ENCODE measurements around the gene CCDC192. TPM values are rescaled to one million over a fixed set of nuclear protein-coding genes. Genes with fewer than 3 reads are reported as not detected.

CCDC192 gene, protein sequence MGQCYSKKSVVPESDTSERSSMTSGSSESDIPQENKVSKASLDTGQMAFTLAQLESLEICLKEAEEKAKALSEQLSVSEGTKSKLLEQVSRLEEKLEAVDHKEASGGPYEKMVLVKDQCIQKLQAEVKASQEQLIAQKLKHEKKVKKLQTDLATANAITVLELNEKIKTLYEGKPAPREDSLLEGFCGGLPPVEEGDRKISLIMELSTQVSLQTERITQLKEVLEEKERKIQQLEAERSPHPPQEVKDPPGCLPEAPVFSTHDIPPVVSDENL
- total RNA-seq, result under 1 TPM; 0.50 to 0.99 TPM
- 1 to 10 TPM; 1.1 to 1.6 TPM for polyA plus RNA-seq (ENCODE audit: insufficient read length in 2 of 2)
- long read RNA-seq, donor 1, partial matches to known transcripts, result 0 of 5 reads
- long read RNA-seq, donor 1, other reads (novel, unspliced or antisense), result 5 of 5 reads
- long read RNA-seq, donor 2, result 0 reads
- long read RNA-seq, donor 3, result 0 reads
- long read RNA-seq, donor 4, partial matches to known transcripts, result 5 of 5 reads
- long read RNA-seq, donor 4, other reads (novel, unspliced or antisense), result 0 of 5 reads

- Histone ChIP-seq H3K36me3 (ENCODE audit: control insufficient read depth, insufficient read depth, low read length) (no peaks in the 10 kb centered on the region), H3K27ac (ENCODE audit: low read depth, low read length) (no peak within 1 kb of the TSS), H3K9me3 (ENCODE audit: control insufficient read depth, insufficient read depth, low read length) (no peaks in the 10 kb centered on the region), H3K27me3 (ENCODE audit: control insufficient read depth, insufficient read depth, low read length) (no peaks in the 10 kb centered on the region), H3K4me3 (ENCODE audit: low read depth, low read length) (no peak within 1 kb of the TSS), H3K4me1 (ENCODE audit: control insufficient read depth, insufficient read depth, low read length) (peaks cover 6% of the 10 kb centered on the region)
- WGBS (ENCODE audit: insufficient coverage), result 20% methylated on average over 3 of the region's 5 CpGs
- peak in 5 of 6 donors; percentile 12 to 76 (median 31) for DNase-seq (ENCODE audit: low read depth in 4 of 6, low spot score in 6 of 6)
Measured at GRCh38 chr5:127702926-127703561, at the start of gene CCDC192. CCDC192 (plus strand) TSS chr5:127703391; CDS start chr5:127703446, 55 bp downstream.

DNA sequence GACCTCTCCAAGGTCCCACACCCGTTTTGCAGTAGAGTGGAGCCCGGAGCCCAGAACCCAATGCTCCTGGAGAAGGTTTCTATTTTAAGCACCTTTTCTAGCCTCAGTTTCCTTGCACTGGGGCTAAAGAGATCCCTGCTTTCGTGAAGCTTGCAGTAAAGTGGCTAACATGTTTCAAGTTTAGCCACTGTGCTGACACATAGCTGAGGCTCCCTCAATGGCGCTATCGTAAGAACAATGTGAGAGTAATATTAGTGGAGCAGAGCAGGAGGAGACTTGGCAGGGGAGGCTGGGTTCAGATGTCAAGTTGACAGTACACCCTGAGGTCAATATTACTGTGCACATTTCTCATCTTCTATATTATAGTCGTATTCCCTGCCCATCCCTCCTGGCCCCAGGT, 46.4 kb upstream of the CCDC192 start:
- DNase-seq (ENCODE audit: low read depth in 4 of 6, low spot score in 6 of 6), result no peak
- no peaks in the 10 kb centered on the region for H3K36me3 ChIP-seq (ENCODE audit: control insufficient read depth, insufficient read depth, low read length)
- no peaks in the 10 kb centered on the region for H3K27me3 ChIP-seq (ENCODE audit: control insufficient read depth, insufficient read depth, low read length)
- WGBS (ENCODE audit: insufficient coverage), result 64% methylated on average over 1 of the region's 6 CpGs
- H3K4me1 ChIP-seq (ENCODE audit: control insufficient read depth, insufficient read depth, low read length), result no peaks in the 10 kb centered on the region
- no peak overlapping the region for H3K4me3 ChIP-seq (ENCODE audit: low read depth, low read length)
- H3K9me3 ChIP-seq (ENCODE audit: control insufficient read depth, insufficient read depth, low read length), result no peaks in the 10 kb centered on the region
- no peak overlapping the region for H3K27ac ChIP-seq (ENCODE audit: low read depth, low read length)

- no peaks in the 10 kb centered on the region for H3K9me3 ChIP-seq (ENCODE audit: control insufficient read depth, insufficient read depth, low read length)
- H3K27ac ChIP-seq (ENCODE audit: low read depth, low read length), result peak overlapping the region; percentile 8
- H3K4me3 ChIP-seq (ENCODE audit: low read depth, low read length), result no peak overlapping the region
- DNase-seq (ENCODE audit: low read depth in 4 of 6, low spot score in 6 of 6), result no peak
- H3K4me1 ChIP-seq (ENCODE audit: control insufficient read depth, insufficient read depth, low read length), result no peaks in the 10 kb centered on the region
- no peaks in the 10 kb centered on the region for H3K36me3 ChIP-seq (ENCODE audit: control insufficient read depth, insufficient read depth, low read length)
- H3K27me3 ChIP-seq (ENCODE audit: control insufficient read depth, insufficient read depth, low read length), result no peaks in the 10 kb centered on the region
- WGBS (ENCODE audit: insufficient coverage), result 53% methylated on average over 3 of the region's 3 CpGs
Measured at GRCh38 chr5:127660047-127660733, 43.0 kb upstream of the CCDC192 start.

DNA sequence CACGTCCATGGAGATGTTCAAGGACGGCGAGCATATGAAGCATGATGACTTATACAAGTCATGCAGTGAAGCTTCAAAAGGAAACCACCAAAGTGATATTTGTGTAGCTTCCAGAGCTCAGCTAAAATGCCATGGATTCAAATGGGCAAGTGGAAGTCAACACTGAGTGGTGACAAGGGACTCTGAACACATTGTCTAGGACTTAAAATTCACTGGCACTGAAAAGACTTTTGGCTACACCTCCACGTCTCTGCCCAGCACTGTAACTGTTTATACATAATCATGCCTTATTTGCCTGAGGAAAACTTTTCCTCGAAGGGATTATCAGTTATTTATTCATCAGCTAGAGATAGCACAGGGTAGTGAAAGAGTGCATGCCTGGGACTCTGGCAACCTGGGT, 39.1 kb upstream of the CCDC192 start:
- Histone ChIP-seq H3K9me3 (ENCODE audit: control insufficient read depth, insufficient read depth, low read length) (no peaks in the 10 kb centered on the region), H3K4me1 (ENCODE audit: control insufficient read depth, insufficient read depth, low read length) (no peaks in the 10 kb centered on the region), H3K36me3 (ENCODE audit: control insufficient read depth, insufficient read depth, low read length) (no peaks in the 10 kb centered on the region), H3K27ac (ENCODE audit: low read depth, low read length) (no peak overlapping the region), H3K27me3 (ENCODE audit: control insufficient read depth, insufficient read depth, low read length) (no peaks in the 10 kb centered on the region), H3K4me3 (ENCODE audit: low read depth, low read length) (no peak overlapping the region)
- DNase-seq (ENCODE audit: low read depth in 4 of 6, low spot score in 6 of 6), result no peak
- 90% methylated on average over 3 of the region's 5 CpGs for WGBS (ENCODE audit: insufficient coverage)

DNA sequence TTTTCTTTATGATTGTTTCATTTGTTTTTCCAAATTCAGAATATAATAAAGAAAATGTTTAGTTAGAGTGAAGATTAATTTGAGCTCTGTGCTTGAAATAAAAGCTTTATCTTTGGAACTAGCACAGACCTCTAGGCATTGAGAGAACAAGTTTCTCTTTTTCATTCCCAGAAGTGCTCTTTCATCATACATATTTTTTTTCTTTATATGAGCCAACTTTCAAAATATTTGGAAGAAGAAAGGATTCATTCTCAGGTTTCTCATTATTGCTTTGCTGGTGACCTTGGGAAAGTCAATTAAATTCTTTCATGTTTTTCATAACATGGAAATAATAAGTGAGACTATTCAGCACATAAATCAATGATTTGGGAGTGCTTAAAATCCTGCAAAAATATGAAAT, 37.5 kb upstream of the CCDC192 start:
- DNase-seq (ENCODE audit: low read depth in 4 of 6, low spot score in 6 of 6), result no peak
- H3K4me1 ChIP-seq (ENCODE audit: control insufficient read depth, insufficient read depth, low read length), result no peaks in the 10 kb centered on the region
- no peak overlapping the region for H3K27ac ChIP-seq (ENCODE audit: low read depth, low read length)
- no peak overlapping the region for H3K4me3 ChIP-seq (ENCODE audit: low read depth, low read length)
- H3K36me3 ChIP-seq (ENCODE audit: control insufficient read depth, insufficient read depth, low read length), result no peaks in the 10 kb centered on the region
- H3K27me3 ChIP-seq (ENCODE audit: control insufficient read depth, insufficient read depth, low read length), result no peaks in the 10 kb centered on the region
- H3K9me3 ChIP-seq (ENCODE audit: control insufficient read depth, insufficient read depth, low read length), result no peaks in the 10 kb centered on the region

GRCh38 chr5:127666043-127666716, 37.0 kb upstream of the CCDC192 start:
- no peaks in the 10 kb centered on the region for H3K4me1 ChIP-seq (ENCODE audit: control insufficient read depth, insufficient read depth, low read length)
- H3K36me3 ChIP-seq (ENCODE audit: control insufficient read depth, insufficient read depth, low read length), result no peaks in the 10 kb centered on the region
- DNase-seq (ENCODE audit: low read depth in 4 of 6, low spot score in 6 of 6), result no peak
- no CpG with 5 or more reads among the region's 3 CpGs for WGBS (ENCODE audit: insufficient coverage)
- H3K9me3 ChIP-seq (ENCODE audit: control insufficient read depth, insufficient read depth, low read length), result no peaks in the 10 kb centered on the region
- H3K27ac ChIP-seq (ENCODE audit: low read depth, low read length), result no peak overlapping the region
- H3K27me3 ChIP-seq (ENCODE audit: control insufficient read depth, insufficient read depth, low read length), result no peaks in the 10 kb centered on the region
- H3K4me3 ChIP-seq (ENCODE audit: low read depth, low read length), result no peak overlapping the region

- H3K27ac ChIP-seq (ENCODE audit: low read depth, low read length), result no peak overlapping the region
- peak in 1 of 6 donors; percentile 44 for DNase-seq (ENCODE audit: low read depth in 4 of 6, low spot score in 6 of 6)
- H3K4me3 ChIP-seq (ENCODE audit: low read depth, low read length), result no peak overlapping the region
- no peaks in the 10 kb centered on the region for H3K36me3 ChIP-seq (ENCODE audit: control insufficient read depth, insufficient read depth, low read length)
- no CpG with 5 or more reads among the region's 3 CpGs for WGBS (ENCODE audit: insufficient coverage)
- H3K27me3 ChIP-seq (ENCODE audit: control insufficient read depth, insufficient read depth, low read length), result no peaks in the 10 kb centered on the region
- H3K9me3 ChIP-seq (ENCODE audit: control insufficient read depth, insufficient read depth, low read length), result no peaks in the 10 kb centered on the region
- no peaks in the 10 kb centered on the region for H3K4me1 ChIP-seq (ENCODE audit: control insufficient read depth, insufficient read depth, low read length)
Measured at GRCh38 chr5:127667926-127668325, 35.3 kb upstream of the CCDC192 start.

DNA sequence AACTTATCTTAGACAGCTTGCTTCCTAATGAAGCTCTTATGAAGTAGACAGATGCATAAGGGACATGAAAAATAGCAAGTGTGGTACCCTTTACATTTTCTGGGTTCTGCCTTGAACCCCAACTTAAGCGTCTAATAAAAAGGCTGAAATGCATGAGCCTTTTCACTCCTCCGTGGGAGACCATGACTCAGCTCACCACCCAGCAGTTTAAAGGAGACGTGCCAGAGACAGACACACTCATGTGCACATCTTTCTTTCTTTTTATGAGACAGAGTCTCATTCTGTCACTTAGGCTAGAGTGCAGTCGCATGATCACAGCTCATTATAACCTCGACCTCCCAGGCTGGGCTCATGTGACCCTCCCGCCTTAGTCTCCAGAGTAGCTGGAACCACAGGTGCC, 32.0 kb upstream of the CCDC192 start:
- Histone ChIP-seq H3K4me1 (ENCODE audit: control insufficient read depth, insufficient read depth, low read length) (no peaks in the 10 kb centered on the region), H3K27me3 (ENCODE audit: control insufficient read depth, insufficient read depth, low read length) (no peaks in the 10 kb centered on the region), H3K27ac (ENCODE audit: low read depth, low read length) (no peak overlapping the region), H3K36me3 (ENCODE audit: control insufficient read depth, insufficient read depth, low read length) (no peaks in the 10 kb centered on the region), H3K9me3 (ENCODE audit: control insufficient read depth, insufficient read depth, low read length) (no peaks in the 10 kb centered on the region), H3K4me3 (ENCODE audit: low read depth, low read length) (no peak overlapping the region)
- no peak for DNase-seq (ENCODE audit: low read depth in 4 of 6, low spot score in 6 of 6)
- WGBS (ENCODE audit: insufficient coverage), result 84% methylated on average over 5 of the region's 6 CpGs

- H3K4me3 ChIP-seq (ENCODE audit: low read depth, low read length), result no peak overlapping the region
- 73% methylated on average over 1 of the region's 2 CpGs for WGBS (ENCODE audit: insufficient coverage)
- H3K27me3 ChIP-seq (ENCODE audit: control insufficient read depth, insufficient read depth, low read length), result no peaks in the 10 kb centered on the region
Measured at GRCh38 chr5:127673117-127673800, 29.9 kb upstream of the CCDC192 start.

More at GRCh38 chr5:127673117-127673800, 29.9 kb upstream of the CCDC192 start:
- H3K9me3 ChIP-seq (ENCODE audit: control insufficient read depth, insufficient read depth, low read length), result no peaks in the 10 kb centered on the region
- H3K36me3 ChIP-seq (ENCODE audit: control insufficient read depth, insufficient read depth, low read length), result no peaks in the 10 kb centered on the region
- no peak for DNase-seq (ENCODE audit: low read depth in 4 of 6, low spot score in 6 of 6)
- no peaks in the 10 kb centered on the region for H3K4me1 ChIP-seq (ENCODE audit: control insufficient read depth, insufficient read depth, low read length)
- H3K27ac ChIP-seq (ENCODE audit: low read depth, low read length), result no peak overlapping the region
